ENCODE measurements around the gene EPC2. TPM values are rescaled to one million over a fixed set of nuclear protein-coding genes. Genes with fewer than 3 reads are reported as not detected.

The EPC2 gene
- total and polyA plus RNA-seq, 10 of the 15 experiments (the other 5 are each of a cell fraction or from before 2014, with no cell fraction given) = 2.0 to 16.5 (median 10.8) TPM

DNA sequence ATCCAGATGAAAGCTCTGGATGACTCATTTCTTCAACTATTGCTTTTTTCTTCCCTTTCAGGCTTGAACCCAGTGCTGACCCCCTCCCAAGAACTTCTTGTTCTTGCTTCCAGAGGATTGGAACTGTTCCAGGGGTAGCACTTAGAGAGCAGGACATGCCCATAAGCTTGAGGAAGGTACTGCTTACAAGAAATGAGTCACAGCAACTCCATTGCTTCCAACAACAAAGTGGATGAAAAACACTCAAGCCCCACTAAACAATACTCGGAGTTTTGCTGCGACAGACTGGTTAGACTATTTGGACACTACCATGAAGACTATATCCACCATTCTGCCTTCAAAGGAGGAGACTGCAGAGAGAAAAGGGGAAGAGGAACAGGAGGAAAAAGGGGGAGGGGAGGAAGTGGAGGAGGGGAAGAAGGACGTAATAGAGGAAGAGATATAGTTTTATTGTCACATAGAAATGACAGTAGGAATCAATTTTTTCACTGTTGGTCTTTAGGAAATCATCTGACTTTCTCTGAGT lies 1.6 kb upstream of the EPC2 start:
- ChIA-PET CTCF (interaction anchor here (1.2 to 1.6 kb wide), 4 partner anchors 15 to 654 kb away, joined by 3 to 6 read pairs (median 3); no protein-coding TSS in a partner anchor), POLR2A (interaction anchor here (1.7 kb wide), 1 partner anchor 28 kb away, joined by 3 read pairs; no protein-coding TSS in a partner anchor)
- peaks cover 24% of the 10 kb centered on the region for H3K79me2 ChIP-seq (ENCODE audit: control insufficient read depth, insufficient read depth, low read length)

DNA sequence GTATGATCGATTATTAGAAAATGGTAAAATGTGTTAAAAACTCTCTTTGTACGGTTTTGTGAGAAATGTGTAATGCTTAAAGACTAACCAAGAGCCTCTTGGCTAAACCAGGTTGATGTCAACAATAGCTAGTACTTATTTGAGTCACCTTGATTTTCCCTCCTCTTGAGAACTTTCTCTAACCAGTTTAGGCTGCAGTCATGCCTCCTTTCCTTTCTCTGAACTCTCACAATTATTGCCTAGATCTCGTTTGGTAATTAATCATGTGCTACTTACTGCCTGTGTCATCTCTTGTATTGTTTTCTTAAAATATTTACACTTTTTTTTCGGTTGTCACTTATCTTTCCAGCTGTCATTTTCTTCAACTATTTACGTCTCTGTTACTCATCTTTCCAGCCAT lies 1.1 kb upstream of the EPC2 start:
- Histone ChIP-seq H3K36me3 (ENCODE audit: control insufficient read depth in 2 of 2, insufficient read depth in 2 of 2, low read length in 1 of 2) (no peaks in the 10 kb centered on the region), H4K20me1 (ENCODE audit: control insufficient read depth, insufficient read depth) (no peaks in the 10 kb centered on the region), H3K79me2 (ENCODE audit: control insufficient read depth, insufficient read depth, low read length) (peaks cover 29% of the 10 kb centered on the region), H3K4me1 (ENCODE audit: control insufficient read depth, insufficient read depth, low read length) (peaks cover 15% of the 10 kb centered on the region), H3K27me3 (replicated peaks in 1 of 2; ENCODE audit: control insufficient read depth in 2 of 2, insufficient read depth in 2 of 2, low read length in 1 of 2) (peaks cover 0 to 5% of the 10 kb centered on the region in 2 experiments; a peak in 2 of 4 replicates), H2AFZ (ENCODE audit: control insufficient read depth, low read depth, low read length) (peak overlapping the region; percentile 96; the same call in 1 of the 2 replicates), H3K4me3 (peak overlapping the region; percentile 73), H3K27ac (ENCODE audit: control insufficient read depth, insufficient read depth) (no peak overlapping the region), H3K9ac (ENCODE audit: control insufficient read depth, insufficient read depth, low read length) (peak overlapping the region; percentile 68; the same call in 1 of the 2 replicates), H3K4me2 (ENCODE audit: control insufficient read depth, insufficient read depth) (peak overlapping the region; percentile 100), H3K9me3 (replicated peaks; ENCODE audit: control insufficient read depth, insufficient read depth, low read length) (no peaks in the 10 kb centered on the region)
- ChIA-PET CTCF (interaction anchor here (0.6 to 1.6 kb wide), 7 partner anchors 14 to 705 kb away, joined by 3 to 6 read pairs (median 3); no protein-coding TSS in a partner anchor), POLR2A (interaction anchor here (1.7 kb wide), 1 partner anchor 28 kb away, joined by 3 read pairs; no protein-coding TSS in a partner anchor), RAD21 (ENCODE audit: unreplicated experiment) (interaction anchor here (0.7 to 2.0 kb wide), 5 partner anchors 17 to 134 kb away, joined by 3 to 5 read pairs (median 4); no protein-coding TSS in a partner anchor), SMC1A (ENCODE audit: uncharacterized antibody, unreplicated experiment) (interaction anchor here (0.8 to 2.4 kb wide), 10 partner anchors 9 to 375 kb away, joined by 3 to 11 read pairs (median 3); no protein-coding TSS in a partner anchor)
- intact Hi-C loops (cut with micrococcal nuclease; ENCODE audit: unreplicated experiment) (loop anchor here (5.0 to 10.0 kb wide), 5 partner anchors 169 to 709 kb away; partner anchors contain the start of genes MBD5 and ORC4), in situ Hi-C loops (cut with MboI) (no loop called here)
- WGBS (ENCODE audit: insufficient coverage, insufficient replicate concordance, low lambda C conversion rate, missing lambda C conversion rate) = 1% methylated on average over 5 of the region's 5 CpGs
- ATAC-seq (peak; percentile 27), DNase-seq (ENCODE audit: low read depth, low spot score) (peak; percentile 64), FAIRE-seq (peak; percentile 90)
- BruUV-seq (replicated peaks) = no TSS peak
- TF ChIP-seq MTA3 (IDR thresholded peaks at IDR 0.05; ENCODE audit: borderline replicate concordance, low read length) = 0 out of 2 replicates have a peak, but pooled peaks have one; percentile 56
- TF ChIP-seq ZNF217 (IDR thresholded peaks at IDR 0.05) = peak; percentile 75; the same call in 1 of the 2 replicates
- peak; percentile 66 for TF ChIP-seq JUND (IDR thresholded peaks at IDR 0.05; ENCODE audit: low read depth, low read length)
- peak; percentile 86; the same call in 1 of the 2 replicates for TF ChIP-seq NFIC (IDR thresholded peaks at IDR 0.05; ENCODE audit: low read depth, low read length)
- TF ChIP-seq, protein P1, sequence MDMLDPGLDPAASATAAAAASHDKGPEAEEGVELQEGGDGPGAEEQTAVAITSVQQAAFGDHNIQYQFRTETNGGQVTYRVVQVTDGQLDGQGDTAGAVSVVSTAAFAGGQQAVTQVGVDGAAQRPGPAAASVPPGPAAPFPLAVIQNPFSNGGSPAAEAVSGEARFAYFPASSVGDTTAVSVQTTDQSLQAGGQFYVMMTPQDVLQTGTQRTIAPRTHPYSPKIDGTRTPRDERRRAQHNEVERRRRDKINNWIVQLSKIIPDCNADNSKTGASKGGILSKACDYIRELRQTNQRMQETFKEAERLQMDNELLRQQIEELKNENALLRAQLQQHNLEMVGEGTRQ (IDR thresholded peaks at IDR 0.05; ENCODE audit: borderline replicate concordance, low read depth, low read length) = no peak
- TF ChIP-seq FOS (IDR thresholded peaks at IDR 0.05; ENCODE audit: borderline replicate concordance, extremely low read depth, insufficient read length) = no peak
- TF ChIP-seq ETV6 (conservative IDR thresholded peaks at IDR 0.05 in 1 of 2, IDR thresholded peaks at IDR 0.05 in 1 of 2; ENCODE audit: borderline replicate concordance in 1 of 2, low read depth in 1 of 2) = peak in 1 of 2 experiments; percentile 84; a peak in 1 of 4 replicates
- peak; percentile 88 for TF ChIP-seq ATF7 (IDR thresholded peaks at IDR 0.05; ENCODE audit: low read depth)

More for the DNA sequence above, 1.6 kb upstream of the EPC2 start:
- H3K27ac ChIP-seq (ENCODE audit: control insufficient read depth, insufficient read depth) = no peak overlapping the region
- H4K20me1 ChIP-seq (ENCODE audit: control insufficient read depth, insufficient read depth) = no peaks in the 10 kb centered on the region
- ATAC-seq (no peak), FAIRE-seq (no peak), DNase-seq (ENCODE audit: low read depth, low spot score) (no peak)
- intact Hi-C loops (cut with micrococcal nuclease; ENCODE audit: unreplicated experiment) (loop anchor here (5.0 to 10.0 kb wide), 5 partner anchors 169 to 708 kb away; partner anchors contain the start of genes MBD5 and ORC4), in situ Hi-C loops (cut with MboI) (no loop called here)
- H3K36me3 ChIP-seq (ENCODE audit: control insufficient read depth in 2 of 2, insufficient read depth in 2 of 2, low read length in 1 of 2) = no peaks in the 10 kb centered on the region
- H3K9ac ChIP-seq (ENCODE audit: control insufficient read depth, insufficient read depth, low read length) = no peak overlapping the region
- WGBS (ENCODE audit: insufficient coverage, insufficient replicate concordance, low lambda C conversion rate, missing lambda C conversion rate) = 62% methylated on average over 3 of the region's 3 CpGs
- no peaks in the 10 kb centered on the region for H3K9me3 ChIP-seq (replicated peaks; ENCODE audit: control insufficient read depth, insufficient read depth, low read length)
- peaks cover 0 to 7% of the 10 kb centered on the region in 2 experiments; a peak in 2 of 4 replicates for H3K27me3 ChIP-seq (replicated peaks in 1 of 2; ENCODE audit: control insufficient read depth in 2 of 2, insufficient read depth in 2 of 2, low read length in 1 of 2)
- H3K4me3 ChIP-seq = no peak overlapping the region
- SMC1A ChIA-PET (ENCODE audit: uncharacterized antibody, unreplicated experiment) = interaction anchor here (0.8 to 2.4 kb wide), 7 partner anchors 9 to 570 kb away, joined by 3 to 11 read pairs (median 4); no protein-coding TSS in a partner anchor
- BruUV-seq (replicated peaks) = no TSS peak
- H2AFZ ChIP-seq (ENCODE audit: control insufficient read depth, low read depth, low read length) = no peak overlapping the region; the same call in 1 of the 2 replicates
- TF ChIP-seq SPI1 (IDR thresholded peaks at IDR 0.05; ENCODE audit: borderline replicate concordance, insufficient read depth, low read depth, low read length) = peak; percentile 39; the same call in 1 of the 2 replicates
- TF ChIP-seq ETV6 (conservative IDR thresholded peaks at IDR 0.05 in 1 of 2, IDR thresholded peaks at IDR 0.05 in 1 of 2; ENCODE audit: borderline replicate concordance in 1 of 2, low read depth in 1 of 2) = peak in 1 of 2 experiments; percentile 85; a peak in 2 of 4 replicates
- no peak for TF ChIP-seq BMI1 (IDR thresholded peaks at IDR 0.05; ENCODE audit: borderline replicate concordance)
- H3K4me2 ChIP-seq (ENCODE audit: control insufficient read depth, insufficient read depth) = peak overlapping the region; percentile 100
- peaks cover 15% of the 10 kb centered on the region for H3K4me1 ChIP-seq (ENCODE audit: control insufficient read depth, insufficient read depth, low read length)
- RAD21 ChIA-PET (ENCODE audit: unreplicated experiment) = interaction anchor here (1.0 to 2.0 kb wide), 3 partner anchors 17 to 40 kb away, joined by 3 to 5 read pairs (median 3); no protein-coding TSS in a partner anchor
